SK-N-SH (cell line): ENCODE measurements around the gene VAPB.

Experiments
- EP300 ChIP-seq, 2 experiments: IDR thresholded peaks; 2 replicates each; pipeline versions ENCODE4 v1.4.0 to v1.6.1; 2012; ENCODE audit warnings: borderline replicate concordance in 1 of 2, low read depth in 1 of 2, low read length in 1 of 2
- EZH2phosphoT487 ChIP-seq: fragments of 200-600 bp; sonication (generic); IDR thresholded peaks from 2 replicates; pipeline ENCODE4 v1.6.1; 2017; ENCODE audit warnings: low read depth, mixed run types, mild to moderate bottlenecking, antibody characterized with exemption, moderate library complexity, borderline replicate concordance
- JUND ChIP-seq: IDR thresholded peaks from 2 replicates; pipeline ENCODE4 v1.4.0; 2012
- NFIC ChIP-seq: IDR thresholded peaks from 2 replicates; pipeline ENCODE4 v1.4.0; 2012; ENCODE audit warnings: borderline replicate concordance
- POLR2AphosphoS5 ChIP-seq: IDR thresholded peaks from 2 replicates; pipeline ENCODE4 v1.6.1; 2012; ENCODE audit warnings: low read depth, low read length
- RAD21 ChIP-seq: IDR thresholded peaks from 2 replicates; pipeline ENCODE4 v1.6.1; 2012; ENCODE audit warnings: mild to moderate bottlenecking, low read length
- RFX5 ChIP-seq: IDR thresholded peaks from 2 replicates; pipeline ENCODE4 v1.6.1; 2012; ENCODE audit warnings: mild to moderate bottlenecking, improper control_type of control experiment, low read length
- TF ChIP-seq, protein P1 (sequence below): fragments of 200-600 bp; sonication (generic); IDR thresholded peaks from 2 replicates; pipeline ENCODE4 v1.6.1; 2017; ENCODE audit warnings: antibody characterized with exemption, mild to moderate bottlenecking, moderate library complexity

DNA sequence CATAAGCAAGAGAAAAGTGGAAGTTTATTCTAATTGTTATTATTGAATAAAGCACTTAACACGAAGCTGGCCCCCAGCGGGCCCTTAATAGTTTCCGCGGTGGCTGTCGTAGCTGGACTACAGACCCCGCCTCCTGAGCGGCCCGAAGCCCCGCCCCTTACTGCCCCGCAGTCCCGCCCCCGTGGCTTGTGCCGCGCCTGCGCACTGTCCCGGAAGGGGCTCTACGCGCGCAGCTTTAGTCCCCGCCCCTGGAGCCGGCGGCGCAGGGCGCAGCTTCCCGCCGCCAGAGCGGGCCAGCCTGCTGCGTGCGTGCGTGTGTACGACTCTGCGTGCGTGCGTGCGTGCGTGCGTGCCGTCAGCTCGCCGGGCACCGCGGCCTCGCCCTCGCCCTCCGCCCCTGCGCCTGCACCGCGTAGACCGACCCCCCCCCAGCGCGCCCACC lies at the start of gene VAPB:
- no peak for TF ChIP-seq EZH2phosphoT487
- TF ChIP-seq, protein P1, sequence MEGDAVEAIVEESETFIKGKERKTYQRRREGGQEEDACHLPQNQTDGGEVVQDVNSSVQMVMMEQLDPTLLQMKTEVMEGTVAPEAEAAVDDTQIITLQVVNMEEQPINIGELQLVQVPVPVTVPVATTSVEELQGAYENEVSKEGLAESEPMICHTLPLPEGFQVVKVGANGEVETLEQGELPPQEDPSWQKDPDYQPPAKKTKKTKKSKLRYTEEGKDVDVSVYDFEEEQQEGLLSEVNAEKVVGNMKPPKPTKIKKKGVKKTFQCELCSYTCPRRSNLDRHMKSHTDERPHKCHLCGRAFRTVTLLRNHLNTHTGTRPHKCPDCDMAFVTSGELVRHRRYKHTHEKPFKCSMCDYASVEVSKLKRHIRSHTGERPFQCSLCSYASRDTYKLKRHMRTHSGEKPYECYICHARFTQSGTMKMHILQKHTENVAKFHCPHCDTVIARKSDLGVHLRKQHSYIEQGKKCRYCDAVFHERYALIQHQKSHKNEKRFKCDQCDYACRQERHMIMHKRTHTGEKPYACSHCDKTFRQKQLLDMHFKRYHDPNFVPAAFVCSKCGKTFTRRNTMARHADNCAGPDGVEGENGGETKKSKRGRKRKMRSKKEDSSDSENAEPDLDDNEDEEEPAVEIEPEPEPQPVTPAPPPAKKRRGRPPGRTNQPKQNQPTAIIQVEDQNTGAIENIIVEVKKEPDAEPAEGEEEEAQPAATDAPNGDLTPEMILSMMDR: no peak
- no peak for TF ChIP-seq RFX5
- TF ChIP-seq POLR2AphosphoS5: peak; percentile 39; the same call in 1 of the 2 replicates
- no peak for TF ChIP-seq RAD21
- no peak for TF ChIP-seq NFIC
- no peak for TF ChIP-seq EP300 (IDR thresholded peaks at IDR 0.05; ENCODE audit: borderline replicate concordance in 1 of 2, low read depth in 1 of 2, low read length in 1 of 2)
- TF ChIP-seq JUND: no peak
